Testis (tissue), 2 donors: ENCODE data around the gene COL4A1.

Experiments used
- POLR2A ChIP-seq: fragments of 450-650 bp; IDR thresholded peaks from one replicate; pipeline ENCODE4 v1.6.1; 2017; ENCODE audit warnings: antibody characterized with exemption, mild to moderate bottlenecking, moderate library complexity
- TF ChIP-seq, protein P1 (sequence below), 3 experiments: fragments of 450-650 bp in 2 of 3; fragments of 200-600 bp in 1 of 3; sonication (generic) in 1 of 3; IDR thresholded peaks; one replicate each; pipeline ENCODE4 v1.5.1; 2016 to 2019; ENCODE audit warnings: antibody characterized with exemption in 3 of 3, mild to moderate bottlenecking in 2 of 3, moderate library complexity in 1 of 3

- TF ChIP-seq POLR2A, result no peak
- TF ChIP-seq, protein P1, sequence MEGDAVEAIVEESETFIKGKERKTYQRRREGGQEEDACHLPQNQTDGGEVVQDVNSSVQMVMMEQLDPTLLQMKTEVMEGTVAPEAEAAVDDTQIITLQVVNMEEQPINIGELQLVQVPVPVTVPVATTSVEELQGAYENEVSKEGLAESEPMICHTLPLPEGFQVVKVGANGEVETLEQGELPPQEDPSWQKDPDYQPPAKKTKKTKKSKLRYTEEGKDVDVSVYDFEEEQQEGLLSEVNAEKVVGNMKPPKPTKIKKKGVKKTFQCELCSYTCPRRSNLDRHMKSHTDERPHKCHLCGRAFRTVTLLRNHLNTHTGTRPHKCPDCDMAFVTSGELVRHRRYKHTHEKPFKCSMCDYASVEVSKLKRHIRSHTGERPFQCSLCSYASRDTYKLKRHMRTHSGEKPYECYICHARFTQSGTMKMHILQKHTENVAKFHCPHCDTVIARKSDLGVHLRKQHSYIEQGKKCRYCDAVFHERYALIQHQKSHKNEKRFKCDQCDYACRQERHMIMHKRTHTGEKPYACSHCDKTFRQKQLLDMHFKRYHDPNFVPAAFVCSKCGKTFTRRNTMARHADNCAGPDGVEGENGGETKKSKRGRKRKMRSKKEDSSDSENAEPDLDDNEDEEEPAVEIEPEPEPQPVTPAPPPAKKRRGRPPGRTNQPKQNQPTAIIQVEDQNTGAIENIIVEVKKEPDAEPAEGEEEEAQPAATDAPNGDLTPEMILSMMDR (IDR thresholded peaks at IDR 0.05), result peak; percentile 32 to 81 (median 70)
Observed at GRCh38 chr13:110116072-110116487, 190.9 kb downstream of the COL4A1 start.
